ENCODE results near the gene PTPMT1. TPM values are rescaled to one million over a fixed set of nuclear protein-coding genes. Genes with fewer than 3 reads are reported as not detected.

The PTPMT1 gene
- total and polyA plus RNA-seq, 5 experiments from 2014 or later: 19.1 to 73.3 (median 58.7) TPM

DNA sequence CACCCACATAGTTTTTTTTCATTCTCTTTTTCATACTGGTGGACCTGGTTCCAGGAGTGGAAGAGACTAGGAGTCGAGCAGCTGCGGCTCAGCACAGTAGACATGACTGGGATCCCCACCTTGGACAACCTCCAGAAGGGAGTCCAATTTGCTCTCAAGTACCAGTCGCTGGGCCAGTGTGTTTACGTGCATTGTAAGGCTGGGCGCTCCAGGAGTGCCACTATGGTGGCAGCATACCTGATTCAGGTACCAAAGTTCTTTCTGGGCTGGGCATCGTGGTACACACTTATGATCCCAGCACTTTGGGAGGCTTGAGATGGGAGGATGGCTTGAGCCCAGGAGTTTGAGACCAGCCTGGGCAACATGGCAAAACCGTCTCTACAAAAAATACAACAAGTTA is 4.2 kb downstream of the PTPMT1 start:
- ATAC-seq (no peak), DNase-seq (no peak)
- Mint-ChIP-seq H3K4me3 (no peak overlapping the region), H3K27me3 (no peaks in the 10 kb centered on the region), H3K36me3 (peaks cover 0 to 52% (median 5%) of the 10 kb centered on the region in 3 donors), H3K9me3 (no peaks in the 10 kb centered on the region), H3K27ac (peak overlapping the region in 7 of 10 donors; percentile 20 to 83 (median 44)), H3K4me1 (peaks cover 11 to 41% (median 27%) of the 10 kb centered on the region in 4 donors)
- POLR2A ChIA-PET: interaction anchor here (0.7 kb wide), 1 partner anchor 61 kb away, joined by 4 read pairs; no protein-coding TSS in a partner anchor

- POLR2A ChIA-PET: interaction anchor here (0.6 to 1.2 kb wide), 2 partner anchors 8 to 10 kb away, joined by 3 to 5 read pairs; partner anchors contain the start of genes KBTBD4 and NDUFS3
These were observed 5.4 kb downstream of the PTPMT1 start for GRCh38 chr11:47570651-47571356.

GRCh38 chr11:47571357-47571729 is 5.9 kb downstream of the PTPMT1 start:
- Mint-ChIP-seq H3K36me3 (peaks cover 0 to 65% (median 5%) of the 10 kb centered on the region in 3 donors), H3K4me1 (peaks cover 7 to 41% (median 19%) of the 10 kb centered on the region in 4 donors), H3K9me3 (no peaks in the 10 kb centered on the region), H3K27ac (peak overlapping the region in 4 of 10 donors; percentile 1 to 72 (median 46)), H3K4me3 (no peak overlapping the region), H3K27me3 (no peaks in the 10 kb centered on the region)
- ATAC-seq (no peak), DNase-seq (no peak)
- POLR2A ChIA-PET: no interaction called here

More at GRCh38 chr11:47570651-47571356, 5.4 kb downstream of the PTPMT1 start:
- Mint-ChIP-seq H3K4me3 (no peak overlapping the region), H3K36me3 (peaks cover 0 to 62% (median 5%) of the 10 kb centered on the region in 3 donors), H3K4me1 (peaks cover 7 to 43% (median 23%) of the 10 kb centered on the region in 4 donors), H3K27ac (peak overlapping the region in 3 of 10 donors; percentile 1 to 46 (median 46)), H3K9me3 (no peaks in the 10 kb centered on the region), H3K27me3 (no peaks in the 10 kb centered on the region)
- no peak for ATAC-seq
- no peak for DNase-seq

GRCh38 chr11:47571895-47572294 is 6.5 kb downstream of the PTPMT1 start:
- Mint-ChIP-seq H3K27me3 (no peaks in the 10 kb centered on the region), H3K4me1 (peaks cover 4 to 39% (median 15%) of the 10 kb centered on the region in 4 donors), H3K9me3 (no peaks in the 10 kb centered on the region), H3K36me3 (peaks cover 0 to 70% (median 5%) of the 10 kb centered on the region in 3 donors), H3K27ac (no peak overlapping the region), H3K4me3 (no peak overlapping the region)
- POLR2A ChIA-PET: no interaction called here
- no peak for ATAC-seq
- no peak for DNase-seq

DNA sequence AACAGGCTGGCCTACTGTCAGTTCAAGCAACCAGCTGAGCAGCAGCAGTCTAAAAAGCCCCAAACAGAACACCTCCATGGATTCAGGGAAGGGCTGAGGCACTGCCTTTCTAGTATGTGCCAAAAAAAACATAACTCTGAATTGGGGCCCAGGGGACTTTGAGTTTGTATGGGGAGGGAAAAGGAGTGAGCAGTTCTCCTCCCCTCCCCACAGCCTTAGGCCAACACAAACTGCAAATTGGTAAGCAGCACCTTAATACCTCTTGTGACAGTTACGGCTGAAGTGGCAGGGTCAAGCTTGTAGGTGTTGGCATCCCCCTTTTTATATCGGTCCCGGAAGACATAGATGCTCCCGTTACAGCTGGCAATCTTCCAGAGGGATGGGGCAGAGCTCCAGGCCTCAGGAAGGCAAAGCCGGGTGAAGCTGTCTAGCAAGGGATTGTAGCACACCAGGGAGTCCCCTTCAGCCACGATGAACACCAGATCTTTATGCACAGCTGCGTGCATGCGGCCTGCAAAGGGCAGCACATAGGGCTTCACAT is 7.4 kb downstream of the PTPMT1 start:
- ATAC-seq: no peak
- no peak for DNase-seq
- Mint-ChIP-seq H3K36me3 (peaks cover 0 to 73% (median 5%) of the 10 kb centered on the region in 3 donors), H3K27ac (peak overlapping the region in 4 of 10 donors; percentile 5 to 58 (median 18)), H3K4me1 (peaks cover 4 to 46% (median 23%) of the 10 kb centered on the region in 4 donors), H3K9me3 (no peaks in the 10 kb centered on the region), H3K4me3 (no peak overlapping the region), H3K27me3 (no peaks in the 10 kb centered on the region)
- POLR2A ChIA-PET: interaction anchor here (0.6 to 1.6 kb wide), 2 partner anchors 7 to 91 kb away, joined by 3 to 6 read pairs; partner anchors contain the start of gene PTPMT1

- H3K27ac Mint-ChIP-seq: no peak overlapping the region
- H3K36me3 Mint-ChIP-seq: peaks cover 0 to 73% (median 5%) of the 10 kb centered on the region in 3 donors
- H3K9me3 Mint-ChIP-seq: no peaks in the 10 kb centered on the region
- no peak overlapping the region for H3K4me3 Mint-ChIP-seq
- H3K27me3 Mint-ChIP-seq: no peaks in the 10 kb centered on the region
- DNase-seq: no peak
- ATAC-seq: no peak
- H3K4me1 Mint-ChIP-seq: peaks cover 4 to 49% (median 28%) of the 10 kb centered on the region in 4 donors
- POLR2A ChIA-PET: interaction anchor here (1.1 to 1.6 kb wide), 2 partner anchors 8 to 14 kb away, joined by 4 to 6 read pairs; partner anchors contain the start of gene PTPMT1
These were observed 7.9 kb downstream of the PTPMT1 start for GRCh38 chr11:47573321-47573720.

DNA sequence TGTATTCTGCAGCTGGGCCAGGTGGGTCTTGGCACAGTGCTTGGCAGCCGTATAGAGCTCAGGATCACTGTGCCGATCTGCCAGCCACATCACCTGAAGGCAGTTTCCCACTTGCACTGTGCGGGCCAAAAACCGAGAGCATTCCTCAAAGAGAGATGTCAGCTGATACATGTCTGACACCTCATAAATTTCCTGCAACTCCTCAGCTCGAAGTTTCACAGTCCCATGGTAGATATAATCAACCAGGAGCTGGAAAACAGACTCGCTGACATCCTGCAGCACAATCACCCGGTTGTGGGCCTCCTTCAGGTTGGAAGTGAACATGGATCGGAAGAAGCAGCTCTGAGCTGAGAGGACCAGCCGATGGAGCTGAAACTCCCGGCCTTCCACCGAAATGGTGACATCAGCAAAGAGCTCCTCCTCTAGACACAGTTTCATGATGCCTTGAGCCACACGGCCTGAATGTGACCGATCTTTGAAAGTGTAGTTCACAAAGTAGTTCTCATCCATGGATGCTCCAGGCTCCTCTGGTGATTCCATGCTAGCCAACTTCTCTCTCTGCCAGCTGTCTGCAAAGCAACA is 12.2 kb downstream of the PTPMT1 start:
- Mint-ChIP-seq H3K4me3 (peak overlapping the region; percentile 93 to 100 (median 100)), H3K9me3 (no peaks in the 10 kb centered on the region), H3K27ac (peak overlapping the region in 9 of 10 donors; percentile 63 to 100 (median 97)), H3K27me3 (peaks cover 0 to 2% (median 0%) of the 10 kb centered on the region in 5 donors), H3K4me1 (peaks cover 13 to 53% (median 48%) of the 10 kb centered on the region in 4 donors), H3K36me3 (peaks cover 0 to 63% (median 10%) of the 10 kb centered on the region in 3 donors)
- POLR2A ChIA-PET: interaction anchor here (0.7 to 3.7 kb wide), 6 partner anchors 11 to 151 kb away, joined by 3 to 38 read pairs (median 12); partner anchors contain the start of genes AGBL2, CELF1, PSMC3 and PTPMT1
- ATAC-seq (no peak), DNase-seq (peak in 1 of 10 donors; percentile 6)

GRCh38 chr11:47578524-47579494 is 13.4 kb downstream of the PTPMT1 start, which contains the start of the genes KBTBD4 and NDUFS3:
TSS of gene KBTBD4 (minus strand) at chr11:47578970. CDS start at chr11:47578951, 19 bp downstream.
TSS of gene NDUFS3 (plus strand) at chr11:47579074. CDS start at chr11:47579092, 18 bp downstream.
- Mint-ChIP-seq H3K36me3 (peaks cover 4 to 64% (median 11%) of the 10 kb centered on the region in 3 donors), H3K4me3 (peak within 1 kb of the TSS; percentile 93 to 100 (median 100)), H3K4me1 (peaks cover 11 to 49% (median 48%) of the 10 kb centered on the region in 4 donors), H3K9me3 (no peaks in the 10 kb centered on the region), H3K27ac (peak within 1 kb of the TSS; percentile 96 to 100 (median 99)), H3K27me3 (peaks cover 0 to 2% (median 0%) of the 10 kb centered on the region in 5 donors)
- POLR2A ChIA-PET: interaction anchor here (0.6 to 3.7 kb wide), 16 partner anchors 8 to 878 kb away, joined by 3 to 38 read pairs (median 4); partner anchors contain the start of genes AGBL2, ARHGAP1, CELF1 and DDB2
- ATAC-seq (peak; percentile 93 to 95), DNase-seq (peak; percentile 78 to 94 (median 88))

GRCh38 chr11:47583844-47584243 is 18.4 kb downstream of the PTPMT1 start:
- Mint-ChIP-seq H3K4me1 (peaks cover 11 to 28% (median 19%) of the 10 kb centered on the region in 4 donors), H3K4me3 (peak overlapping the region in 1 of 10 donors; percentile 64), H3K27me3 (peaks cover 0 to under 1% (median 0%) of the 10 kb centered on the region in 5 donors), H3K36me3 (peaks cover 12 to 49% (median 18%) of the 10 kb centered on the region in 3 donors), H3K27ac (peak overlapping the region in 1 of 10 donors; percentile 66), H3K9me3 (no peaks in the 10 kb centered on the region)
- DNase-seq (no peak), ATAC-seq (no peak)
- POLR2A ChIA-PET: no interaction called here

DNA sequence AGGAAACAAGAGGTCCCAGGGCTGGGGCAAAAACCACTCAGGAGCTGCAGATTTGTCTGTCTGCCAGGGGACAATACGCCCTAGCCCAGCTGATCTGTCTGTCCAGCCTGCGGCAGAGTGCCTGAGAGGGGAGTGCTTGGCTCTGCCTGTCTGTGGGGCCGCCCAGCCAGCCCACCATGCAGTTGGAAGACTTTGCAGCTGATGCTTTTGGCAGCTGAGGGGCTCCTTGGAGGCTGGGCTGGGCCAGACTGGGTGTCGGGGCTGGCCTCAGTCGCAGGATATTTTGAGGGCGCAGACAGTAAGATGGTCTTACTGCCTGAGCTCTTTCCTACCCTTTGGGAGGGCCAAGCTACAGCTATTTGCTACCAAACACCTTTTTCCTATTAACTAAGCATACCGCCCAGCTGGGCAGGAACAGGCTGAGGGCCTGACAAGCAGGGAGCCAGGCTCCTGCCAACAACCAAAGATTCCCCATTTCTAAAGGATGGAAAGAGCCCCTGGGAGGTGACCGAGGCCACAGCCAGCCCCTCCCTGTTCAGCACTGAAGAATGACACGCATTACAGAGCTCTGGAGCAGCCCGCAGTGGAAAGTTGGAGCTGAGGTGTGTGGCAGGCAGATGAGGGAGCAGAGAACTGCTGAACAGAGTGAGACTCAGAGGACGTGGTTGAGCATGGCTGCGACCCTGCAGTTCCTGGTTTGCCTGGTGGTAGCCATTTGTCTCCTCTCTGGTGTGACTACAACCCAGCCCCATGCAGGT is 20.9 kb downstream of the PTPMT1 start, which contains the start of gene FAM180B:
FAM180B (plus strand) TSS at position 581 of the 758 bp plus-strand sequence; CDS start at position 672, 91 bp downstream.
- Mint-ChIP-seq H3K4me3 (no peak within 1 kb of the TSS), H3K4me1 (peaks cover 0 to 10% (median 3%) of the 10 kb centered on the region in 4 donors), H3K36me3 (peaks cover 12 to 42% (median 18%) of the 10 kb centered on the region in 3 donors), H3K27ac (peak within 1 kb of the TSS in 1 of 10 donors; percentile 33), H3K9me3 (no peaks in the 10 kb centered on the region), H3K27me3 (peaks cover 0 to 4% (median 0%) of the 10 kb centered on the region in 5 donors)
- ATAC-seq (no peak), DNase-seq (no peak)
- POLR2A ChIA-PET: no interaction called here

Measured in naive thymus-derived CD8-positive, alpha-beta T cell (primary cell).